Mesothelial cell of epicardium (in vitro differentiated cells): ENCODE data around the gene PDLIM4. TPM values are rescaled to one million over a fixed set of nuclear protein-coding genes. Genes with fewer than 3 reads are reported as not detected.
A peak's percentile ranks its signal among the peaks of the same experiment; 100 is the strongest.

Experiments
- DNase-seq, 2 experiments: peaks; one replicate each; pipeline ENCODE4 v3.0.0; 2021; ENCODE audit warnings: low spot score in 2 of 2; ENCODE audit not compliant: unreplicated experiment in 2 of 2
- H3K27ac Mint-ChIP-seq: 2 replicates; pipeline ENCODE4 v1.8.0; 2021; ENCODE audit warnings: mixed read lengths
- H3K27me3 Mint-ChIP-seq: 2 replicates; pipeline ENCODE4 v1.8.0; 2021; ENCODE audit warnings: low read depth, mixed read lengths
- H3K36me3 Mint-ChIP-seq: 2 replicates; pipeline ENCODE4 v1.8.0; 2021; ENCODE audit warnings: mixed read lengths
- H3K4me1 Mint-ChIP-seq: 2 replicates; pipeline ENCODE4 v1.8.0; 2021; ENCODE audit warnings: mixed read lengths
- H3K4me3 Mint-ChIP-seq: 2 replicates; pipeline ENCODE4 v1.8.0; 2021; ENCODE audit warnings: mild to moderate bottlenecking, moderate library complexity, mixed read lengths
- H3K9me3 Mint-ChIP-seq: 2 replicates; pipeline ENCODE4 v1.8.0; 2021; ENCODE audit warnings: mixed read lengths
- total RNA-seq: library from RNA; stranded (reverse); gene quantifications from 3 replicates; pipeline ENCODE4 v1.2.1, GENCODE V29; 2021
- TF ChIP-seq, protein P1 (sequence below): fragments of 200-600 bp; sonication (generic); IDR thresholded peaks from one replicate; pipeline ENCODE4 v1.5.0; 2021; ENCODE audit warnings: antibody characterized with exemption; ENCODE audit not compliant: unreplicated experiment

The PDLIM4 gene
- total RNA-seq, 1 donor from 2014 or later = 50.7 TPM

DNA sequence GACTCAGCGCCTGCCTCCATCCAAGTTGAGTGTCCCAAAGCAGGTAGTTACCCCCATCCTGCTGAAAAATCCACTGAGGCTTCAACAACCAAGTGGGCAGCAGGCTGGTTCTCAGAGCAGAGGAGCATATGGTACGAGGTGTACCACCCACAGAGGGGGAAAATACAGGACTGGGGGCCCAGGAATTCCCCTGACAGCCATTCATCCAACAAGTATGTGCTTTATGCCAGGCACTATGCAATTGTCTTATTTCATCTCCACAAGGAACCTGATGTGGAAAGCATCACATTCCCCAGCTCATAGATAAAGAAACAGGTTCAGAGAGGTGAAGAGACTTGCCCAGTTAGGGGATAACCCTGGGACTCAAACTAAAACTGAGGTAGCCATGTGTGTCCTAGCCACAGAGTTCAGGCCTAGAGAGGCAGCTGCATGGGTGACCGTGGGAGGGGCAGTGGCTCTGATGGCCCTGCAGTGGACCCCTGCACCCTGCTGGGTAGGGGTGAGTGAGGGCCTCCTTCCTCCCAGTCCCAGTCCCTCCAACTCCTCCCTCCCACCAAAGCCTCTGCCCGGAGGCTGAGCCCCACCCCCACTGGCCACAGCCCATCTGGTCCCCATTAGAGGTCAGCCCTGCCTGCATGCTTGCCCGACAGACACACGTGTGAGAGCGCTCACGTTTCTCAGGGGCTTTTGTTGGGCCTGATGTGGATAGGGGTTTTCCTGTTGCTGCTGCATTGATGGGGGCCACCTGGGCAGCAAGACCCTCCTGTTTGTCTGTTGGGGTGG, 11.5 kb downstream of the PDLIM4 start:
- no peaks in the 10 kb centered on the region for H3K9me3 Mint-ChIP-seq
- peak in 1 of 2 experiments; percentile 55 for DNase-seq
- TF ChIP-seq, protein P1, sequence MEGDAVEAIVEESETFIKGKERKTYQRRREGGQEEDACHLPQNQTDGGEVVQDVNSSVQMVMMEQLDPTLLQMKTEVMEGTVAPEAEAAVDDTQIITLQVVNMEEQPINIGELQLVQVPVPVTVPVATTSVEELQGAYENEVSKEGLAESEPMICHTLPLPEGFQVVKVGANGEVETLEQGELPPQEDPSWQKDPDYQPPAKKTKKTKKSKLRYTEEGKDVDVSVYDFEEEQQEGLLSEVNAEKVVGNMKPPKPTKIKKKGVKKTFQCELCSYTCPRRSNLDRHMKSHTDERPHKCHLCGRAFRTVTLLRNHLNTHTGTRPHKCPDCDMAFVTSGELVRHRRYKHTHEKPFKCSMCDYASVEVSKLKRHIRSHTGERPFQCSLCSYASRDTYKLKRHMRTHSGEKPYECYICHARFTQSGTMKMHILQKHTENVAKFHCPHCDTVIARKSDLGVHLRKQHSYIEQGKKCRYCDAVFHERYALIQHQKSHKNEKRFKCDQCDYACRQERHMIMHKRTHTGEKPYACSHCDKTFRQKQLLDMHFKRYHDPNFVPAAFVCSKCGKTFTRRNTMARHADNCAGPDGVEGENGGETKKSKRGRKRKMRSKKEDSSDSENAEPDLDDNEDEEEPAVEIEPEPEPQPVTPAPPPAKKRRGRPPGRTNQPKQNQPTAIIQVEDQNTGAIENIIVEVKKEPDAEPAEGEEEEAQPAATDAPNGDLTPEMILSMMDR = no peak
- peaks cover 22% of the 10 kb centered on the region for H3K36me3 Mint-ChIP-seq
- H3K4me3 Mint-ChIP-seq = no peak overlapping the region
- H3K27me3 Mint-ChIP-seq = no peaks in the 10 kb centered on the region
- peaks cover 35% of the 10 kb centered on the region for H3K4me1 Mint-ChIP-seq
- peak overlapping the region; percentile 66 for H3K27ac Mint-ChIP-seq

GRCh38 chr5:132269635-132270334, 12.3 kb downstream of the PDLIM4 start:
- H3K9me3 Mint-ChIP-seq = no peaks in the 10 kb centered on the region
- peaks cover 21% of the 10 kb centered on the region for H3K36me3 Mint-ChIP-seq
- peak in 1 of 2 experiments; percentile 20 for DNase-seq
- TF ChIP-seq, protein P1 = no peak
- H3K4me1 Mint-ChIP-seq = peaks cover 30% of the 10 kb centered on the region
- no peaks in the 10 kb centered on the region for H3K27me3 Mint-ChIP-seq
- H3K27ac Mint-ChIP-seq = peak overlapping the region; percentile 43
- no peak overlapping the region for H3K4me3 Mint-ChIP-seq

DNA sequence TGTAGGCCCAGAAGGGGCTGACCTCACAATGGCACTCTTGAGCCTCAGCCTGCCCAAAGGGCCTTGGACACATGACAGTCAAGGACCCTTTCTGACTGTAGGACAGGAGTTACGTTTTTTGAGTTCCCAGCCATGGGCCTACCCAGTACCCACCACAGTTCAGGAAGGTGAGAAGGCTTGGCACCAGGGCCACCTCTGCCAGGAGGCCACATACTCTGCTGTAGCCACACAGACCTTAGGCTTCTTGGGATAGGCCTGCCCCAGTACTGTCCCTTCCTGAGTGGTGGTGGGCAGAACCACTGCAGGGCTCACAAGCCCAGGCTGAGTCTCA, 12.8 kb downstream of the PDLIM4 start:
- peak in 1 of 2 experiments; percentile 19 for DNase-seq
- Mint-ChIP-seq H3K4me3 (no peak overlapping the region), H3K27ac (no peak overlapping the region), H3K27me3 (no peaks in the 10 kb centered on the region), H3K4me1 (peaks cover 25% of the 10 kb centered on the region), H3K9me3 (no peaks in the 10 kb centered on the region), H3K36me3 (peaks cover 24% of the 10 kb centered on the region)
- TF ChIP-seq, protein P1 = no peak

DNA sequence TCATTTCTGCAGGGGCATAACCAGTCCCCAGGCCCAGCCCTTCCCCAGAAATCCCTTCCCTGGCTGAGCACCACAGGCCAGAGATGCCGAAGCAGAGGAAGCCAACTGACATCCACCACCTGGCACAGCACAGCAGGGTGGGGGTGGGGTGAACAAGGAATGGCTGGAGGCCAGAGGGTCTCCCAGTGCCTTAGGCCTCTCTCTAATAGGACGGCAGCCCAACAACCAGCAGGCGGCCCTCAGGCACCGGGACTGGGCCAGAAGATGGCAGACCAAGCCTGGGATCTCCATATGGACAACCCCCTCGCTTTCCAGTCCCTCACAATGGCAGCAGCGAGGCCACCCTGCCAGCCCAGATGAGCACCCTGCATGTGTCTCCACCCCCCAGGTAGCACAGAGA, 13.2 kb downstream of the PDLIM4 start:
- peak in 1 of 2 experiments; percentile 24 for DNase-seq
- no peaks in the 10 kb centered on the region for H3K9me3 Mint-ChIP-seq
- H3K36me3 Mint-ChIP-seq = peaks cover 26% of the 10 kb centered on the region
- no peaks in the 10 kb centered on the region for H3K27me3 Mint-ChIP-seq
- no peak overlapping the region for H3K4me3 Mint-ChIP-seq
- peak overlapping the region; percentile 30 for H3K27ac Mint-ChIP-seq
- TF ChIP-seq, protein P1 = no peak
- H3K4me1 Mint-ChIP-seq = peaks cover 21% of the 10 kb centered on the region

- DNase-seq = peak in 1 of 2 experiments; percentile 29
- Mint-ChIP-seq H3K4me1 (peaks cover 17% of the 10 kb centered on the region), H3K27me3 (no peaks in the 10 kb centered on the region), H3K4me3 (no peak overlapping the region), H3K27ac (no peak overlapping the region), H3K9me3 (no peaks in the 10 kb centered on the region), H3K36me3 (peaks cover 22% of the 10 kb centered on the region)
- TF ChIP-seq, protein P1 = no peak
Observed at GRCh38 chr5:132271251-132272246, 14.1 kb downstream of the PDLIM4 start.
